GM23338 (cell line): Measurements from ENCODE around the gene RNF103. TPM values are rescaled to one million over a fixed set of nuclear protein-coding genes. Genes with fewer than 3 reads are reported as not detected.

Source experiments
- ATAC-seq: fragments of 200-7000 bp; cut with Tn5 transposase; 3 replicates; pipeline ENCODE4 v1.9.1; 2020
- DNase-seq: peaks from one replicate; pipeline ENCODE4 v3.0.0-alpha.2; 2015; ENCODE audit warnings: low spot score
- H2AFZ ChIP-seq: fragments of 200-600 bp; sonication (generic); 2 replicates; pipeline ENCODE4 v1.8.0; 2016; ENCODE audit warnings: antibody characterized with exemption, mild to moderate bottlenecking, moderate library complexity
- H3F3A ChIP-seq: fragments of 200-600 bp; sonication (generic); replicated peaks from 2 replicates; pipeline ENCODE4 v1.8.0; 2017; ENCODE audit warnings: antibody characterized with exemption, mixed run types, low read depth
- H3K27ac ChIP-seq: fragments of 200-600 bp; sonication (generic); 2 replicates; pipeline ENCODE4 v1.6.1; 2016; ENCODE audit warnings: low read depth
- H3K27me3 ChIP-seq: fragments of 200-600 bp; sonication (generic); 2 replicates; pipeline ENCODE4 v1.8.0; 2016; ENCODE audit warnings: mild to moderate bottlenecking, mixed run types, moderate library complexity; ENCODE audit not compliant: insufficient read depth
- H3K36me3 ChIP-seq: fragments of 200-600 bp; sonication (generic); 2 replicates; pipeline ENCODE4 v1.8.0; 2016; ENCODE audit warnings: mild to moderate bottlenecking; ENCODE audit not compliant: insufficient read depth
- H3K4me1 ChIP-seq: fragments of 200-600 bp; sonication (generic); 2 replicates; pipeline ENCODE4 v1.8.0; 2016; ENCODE audit warnings: mild to moderate bottlenecking, moderate library complexity; ENCODE audit not compliant: insufficient read depth
- H3K4me2 ChIP-seq: fragments of 200-600 bp; sonication (generic); 2 replicates; pipeline ENCODE4 v1.7.1; 2017; ENCODE audit warnings: mixed run types
- H3K4me3 ChIP-seq: fragments of 200-600 bp; sonication (generic); 2 replicates; pipeline ENCODE4 v1.6.1; 2016; ENCODE audit warnings: mixed run types
- H3K79me2 ChIP-seq: fragments of 200-600 bp; sonication (generic); replicated peaks from 2 replicates; pipeline ENCODE4 v1.8.0; 2017; ENCODE audit warnings: mild to moderate bottlenecking; ENCODE audit not compliant: insufficient read depth
- H3K9me2 ChIP-seq: fragments of 200-600 bp; sonication (generic); 2 replicates; pipeline ENCODE4 v1.8.0; 2017; ENCODE audit not compliant: insufficient read depth
- H4K20me1 ChIP-seq: fragments of 200-600 bp; sonication (generic); replicated peaks from 2 replicates; pipeline ENCODE4 v1.8.0; 2017; ENCODE audit warnings: mild to moderate bottlenecking; ENCODE audit not compliant: insufficient read depth
- H3K27ac Mint-ChIP-seq: 2 replicates; pipeline ENCODE4 v1.8.0; 2020; ENCODE audit warnings: inconsistent platforms, mild to moderate bottlenecking, moderate library complexity, mixed read lengths
- H3K27me3 Mint-ChIP-seq: 3 replicates; pipeline ENCODE4 v1.8.0; 2022; ENCODE audit warnings: low read depth, mild to moderate bottlenecking, moderate library complexity, mixed read lengths, inconsistent platforms; ENCODE audit not compliant: insufficient read depth, poor library complexity
- H3K36me3 Mint-ChIP-seq: 3 replicates; pipeline ENCODE4 v1.8.0; 2021; ENCODE audit warnings: low read depth, mild to moderate bottlenecking, inconsistent platforms, moderate library complexity, mixed read lengths
- H3K4me1 Mint-ChIP-seq: 3 replicates; pipeline ENCODE4 v1.8.0; 2020; ENCODE audit warnings: mild to moderate bottlenecking, inconsistent platforms, mixed read lengths
- H3K4me3 Mint-ChIP-seq: 3 replicates; pipeline ENCODE4 v1.8.0; 2021; ENCODE audit warnings: moderate library complexity, mild to moderate bottlenecking, inconsistent platforms, mixed read lengths
- H3K9me3 Mint-ChIP-seq: 3 replicates; pipeline ENCODE4 v1.8.0; 2020; ENCODE audit warnings: moderate library complexity, mild to moderate bottlenecking, inconsistent platforms, mixed read lengths
- CTCF ChIP-seq, 2 experiments: fragments of 200-600 bp in 1 of 2; sonication (generic) in 1 of 2; conservative IDR thresholded peaks; 2 replicates each; pipeline versions ENCODE4 v1.5.1 to v1.6.1; 2016 to 2017; ENCODE audit warnings: antibody characterized with exemption in 2 of 2, low read depth in 2 of 2, mild to moderate bottlenecking in 2 of 2, moderate library complexity in 1 of 2
- EZH2 ChIP-seq: fragments of 200-600 bp; sonication (generic); IDR thresholded peaks from one replicate; pipeline ENCODE4 v1.8.0; 2017; ENCODE audit warnings: antibody characterized with exemption, mild to moderate bottlenecking, low read depth; ENCODE audit not compliant: unreplicated experiment
- EZH2phosphoT487 ChIP-seq: fragments of 200-600 bp; sonication (generic); IDR thresholded peaks from one replicate; pipeline ENCODE4 v1.8.1; 2018; ENCODE audit warnings: antibody characterized with exemption; ENCODE audit not compliant: unreplicated experiment
- NANOG ChIP-seq: IDR thresholded peaks from 2 replicates; pipeline ENCODE4 v1.6.1; 2016; ENCODE audit warnings: antibody characterized with exemption, borderline replicate concordance
- POLR2AphosphoS5 ChIP-seq: IDR thresholded peaks from 2 replicates; pipeline ENCODE4 v1.6.1; 2016; ENCODE audit warnings: antibody characterized with exemption, low read depth
- REST ChIP-seq: IDR thresholded peaks from one replicate; pipeline ENCODE4 v1.6.1; 2018; ENCODE audit warnings: antibody characterized with exemption; ENCODE audit not compliant: unreplicated experiment
- STAT1 ChIP-seq: IDR thresholded peaks from one replicate; pipeline ENCODE4 v1.6.1; 2016; ENCODE audit warnings: antibody characterized with exemption; ENCODE audit not compliant: unreplicated experiment
- ZNF114 ChIP-seq: fragments of 250-450 bp; sonication (Bioruptor Pico); IDR thresholded peaks from 2 replicates; pipeline ENCODE4 v1.5.0; 2020; ENCODE audit warnings: mild to moderate bottlenecking, moderate library complexity
- ZNF331 ChIP-seq: fragments of 250-450 bp; sonication (Bioruptor Pico); IDR thresholded peaks from 2 replicates; pipeline ENCODE4 v1.5.0; 2020; ENCODE audit warnings: low read depth, mild to moderate bottlenecking, moderate library complexity
- polyA plus RNA-seq: library from polyadenylated mRNA; unstranded; fragments of >200 nt; fragmentation: Nextera tagmentation; extraction: Ambion mirVana; gene quantifications from 2 replicates; pipeline ENCODE4 v1.2.1, GENCODE V29; 2016
- total RNA-seq: library from RNA; depleted of rRNA; stranded (reverse); fragments of >200 nt; shearing (Covaris generic); gene quantifications from 2 replicates; pipeline ENCODE4 v1.2.3, GENCODE V29; 2014
- TF ChIP-seq, protein P1 (sequence below): fragments of 250-450 bp; sonication (Bioruptor Pico); IDR thresholded peaks from 2 replicates; pipeline ENCODE4 v1.5.0; 2020; ENCODE audit warnings: mild to moderate bottlenecking, moderate library complexity

RNF103 gene
- total and polyA plus RNA-seq, 2 experiments from 2014 or later = 3.8 to 5.9 TPM

- TF ChIP-seq, protein P1, sequence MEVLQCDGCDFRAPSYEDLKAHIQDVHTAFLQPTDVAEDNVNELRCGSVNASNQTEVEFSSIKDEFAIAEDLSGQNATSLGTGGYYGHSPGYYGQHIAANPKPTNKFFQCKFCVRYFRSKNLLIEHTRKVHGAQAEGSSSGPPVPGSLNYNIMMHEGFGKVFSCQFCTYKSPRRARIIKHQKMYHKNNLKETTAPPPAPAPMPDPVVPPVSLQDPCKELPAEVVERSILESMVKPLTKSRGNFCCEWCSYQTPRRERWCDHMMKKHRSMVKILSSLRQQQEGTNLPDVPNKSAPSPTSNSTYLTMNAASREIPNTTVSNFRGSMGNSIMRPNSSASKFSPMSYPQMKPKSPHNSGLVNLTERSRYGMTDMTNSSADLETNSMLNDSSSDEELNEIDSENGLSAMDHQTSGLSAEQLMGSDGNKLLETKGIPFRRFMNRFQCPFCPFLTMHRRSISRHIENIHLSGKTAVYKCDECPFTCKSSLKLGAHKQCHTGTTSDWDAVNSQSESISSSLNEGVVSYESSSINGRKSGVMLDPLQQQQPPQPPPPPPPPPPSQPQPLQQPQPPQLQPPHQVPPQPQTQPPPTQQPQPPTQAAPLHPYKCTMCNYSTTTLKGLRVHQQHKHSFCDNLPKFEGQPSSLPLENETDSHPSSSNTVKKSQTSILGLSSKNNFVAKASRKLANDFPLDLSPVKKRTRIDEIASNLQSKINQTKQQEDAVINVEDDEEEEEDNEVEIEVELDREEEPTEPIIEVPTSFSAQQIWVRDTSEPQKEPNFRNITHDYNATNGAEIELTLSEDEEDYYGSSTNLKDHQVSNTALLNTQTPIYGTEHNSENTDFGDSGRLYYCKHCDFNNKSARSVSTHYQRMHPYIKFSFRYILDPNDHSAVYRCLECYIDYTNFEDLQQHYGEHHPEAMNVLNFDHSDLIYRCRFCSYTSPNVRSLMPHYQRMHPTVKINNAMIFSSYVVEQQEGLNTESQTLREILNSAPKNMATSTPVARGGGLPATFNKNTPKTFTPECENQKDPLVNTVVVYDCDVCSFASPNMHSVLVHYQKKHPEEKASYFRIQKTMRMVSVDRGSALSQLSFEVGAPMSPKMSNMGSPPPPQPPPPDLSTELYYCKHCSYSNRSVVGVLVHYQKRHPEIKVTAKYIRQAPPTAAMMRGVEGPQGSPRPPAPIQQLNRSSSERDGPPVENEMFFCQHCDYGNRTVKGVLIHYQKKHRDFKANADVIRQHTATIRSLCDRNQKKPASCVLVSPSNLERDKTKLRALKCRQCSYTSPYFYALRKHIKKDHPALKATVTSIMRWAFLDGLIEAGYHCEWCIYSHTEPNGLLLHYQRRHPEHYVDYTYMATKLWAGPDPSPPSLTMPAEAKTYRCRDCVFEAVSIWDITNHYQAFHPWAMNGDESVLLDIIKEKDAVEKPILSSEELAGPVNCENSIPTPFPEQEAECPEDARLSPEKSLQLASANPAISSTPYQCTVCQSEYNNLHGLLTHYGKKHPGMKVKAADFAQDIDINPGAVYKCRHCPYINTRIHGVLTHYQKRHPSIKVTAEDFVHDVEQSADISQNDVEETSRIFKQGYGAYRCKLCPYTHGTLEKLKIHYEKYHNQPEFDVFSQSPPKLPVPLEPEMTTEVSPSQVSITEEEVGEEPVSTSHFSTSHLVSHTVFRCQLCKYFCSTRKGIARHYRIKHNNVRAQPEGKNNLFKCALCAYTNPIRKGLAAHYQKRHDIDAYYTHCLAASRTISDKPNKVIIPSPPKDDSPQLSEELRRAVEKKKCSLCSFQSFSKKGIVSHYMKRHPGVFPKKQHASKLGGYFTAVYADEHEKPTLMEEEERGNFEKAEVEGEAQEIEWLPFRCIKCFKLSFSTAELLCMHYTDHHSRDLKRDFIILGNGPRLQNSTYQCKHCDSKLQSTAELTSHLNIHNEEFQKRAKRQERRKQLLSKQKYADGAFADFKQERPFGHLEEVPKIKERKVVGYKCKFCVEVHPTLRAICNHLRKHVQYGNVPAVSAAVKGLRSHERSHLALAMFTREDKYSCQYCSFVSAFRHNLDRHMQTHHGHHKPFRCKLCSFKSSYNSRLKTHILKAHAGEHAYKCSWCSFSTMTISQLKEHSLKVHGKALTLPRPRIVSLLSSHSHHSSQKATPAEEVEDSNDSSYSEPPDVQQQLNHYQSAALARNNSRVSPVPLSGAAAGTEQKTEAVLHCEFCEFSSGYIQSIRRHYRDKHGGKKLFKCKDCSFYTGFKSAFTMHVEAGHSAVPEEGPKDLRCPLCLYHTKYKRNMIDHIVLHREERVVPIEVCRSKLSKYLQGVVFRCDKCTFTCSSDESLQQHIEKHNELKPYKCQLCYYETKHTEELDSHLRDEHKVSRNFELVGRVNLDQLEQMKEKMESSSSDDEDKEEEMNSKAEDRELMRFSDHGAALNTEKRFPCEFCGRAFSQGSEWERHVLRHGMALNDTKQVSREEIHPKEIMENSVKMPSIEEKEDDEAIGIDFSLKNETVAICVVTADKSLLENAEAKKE (CRISPR knock-in tag) = no peak
- TF ChIP-seq EZH2phosphoT487 (no peak), REST (no peak), ZNF114 (CRISPR knock-in tag) (no peak)
Measured at GRCh38 chr2:86661333-86661732, 37.7 kb upstream of the RNF103 start (continued).

GRCh38 chr2:86650188-86650587 lies 26.5 kb upstream of the RNF103 start:
- Histone ChIP-seq H4K20me1 (no peaks in the 10 kb centered on the region), H2AFZ (no peak overlapping the region), H3K79me2 (no peaks in the 10 kb centered on the region), H3K27ac (no peak overlapping the region), H3F3A (no peaks in the 10 kb centered on the region), H3K36me3 (no peaks in the 10 kb centered on the region), H3K4me2 (no peak overlapping the region), H3K9me2 (0 out of 2 replicates have a peak, but pooled peaks cover 4% of the 10 kb centered on the region), H3K27me3 (no peaks in the 10 kb centered on the region), H3K4me1 (no peaks in the 10 kb centered on the region), H3K4me3 (no peak overlapping the region)
- DNase-seq (no peak), ATAC-seq (no peak)
- no peaks in the 10 kb centered on the region for H3K4me1 Mint-ChIP-seq
- H3K27me3 Mint-ChIP-seq = no peaks in the 10 kb centered on the region
- no peaks in the 10 kb centered on the region; the same call in 2 of the 3 replicates for H3K36me3 Mint-ChIP-seq
- no peak overlapping the region for H3K27ac Mint-ChIP-seq
- no peak overlapping the region for H3K4me3 Mint-ChIP-seq
- H3K9me3 Mint-ChIP-seq = peaks cover 17% of the 10 kb centered on the region
- TF ChIP-seq EZH2 (no peak), ZNF114 (CRISPR knock-in tag) (no peak), NANOG (no peak), CTCF (conservative IDR thresholded peaks at IDR 0.05; ENCODE audit: low read depth in 2 of 2) (no peak), ZNF331 (CRISPR knock-in tag) (no peak), POLR2AphosphoS5 (no peak), REST (no peak), STAT1 (no peak)
